ENCODE results near the gene PPP1R27.

The PPP1R27 gene

DNA sequence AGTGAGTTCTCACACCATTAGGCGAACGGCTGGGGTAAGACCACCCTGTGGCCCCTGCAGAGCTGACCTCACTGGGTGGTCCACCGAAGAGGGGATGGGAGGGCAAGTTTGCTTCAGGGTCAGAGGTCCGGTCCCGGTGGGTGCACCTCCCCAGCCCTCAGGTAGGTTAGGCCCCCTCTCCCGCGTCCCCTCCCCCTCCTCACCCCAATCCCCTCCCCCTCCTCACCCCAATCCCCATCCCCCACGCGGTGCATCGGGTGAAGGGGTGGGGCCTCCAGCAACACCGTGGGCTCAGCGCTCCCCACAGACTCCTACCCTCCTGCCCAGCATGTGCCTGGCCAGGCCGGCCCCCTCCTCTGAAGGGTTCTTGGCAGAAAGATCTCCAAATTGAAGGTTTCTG lies 15.1 kb downstream of the PPP1R27 start:
- DNase-seq: no peak

GRCh38 chr17:81817758-81818147 lies 17.1 kb downstream of the PPP1R27 start:
- DNase-seq: no peak

DNA sequence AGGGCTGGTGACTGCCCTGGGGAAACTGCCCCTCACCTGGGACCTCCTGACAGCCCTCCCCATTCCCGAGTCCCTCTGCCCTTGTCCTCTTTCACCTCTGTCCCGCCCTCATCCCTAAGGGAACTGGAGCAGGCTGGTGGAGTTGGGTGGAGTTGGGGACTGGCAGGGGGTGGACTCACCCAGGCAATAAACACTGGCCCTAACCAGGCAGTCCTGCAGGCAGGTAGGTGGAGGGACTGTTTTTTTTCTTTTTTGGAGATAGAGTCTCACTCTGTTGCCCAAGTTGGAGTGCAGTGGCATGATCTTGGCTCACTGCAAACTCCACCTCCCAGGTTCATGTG lies 19.2 kb downstream of the PPP1R27 start:
- no peak for DNase-seq

DNA sequence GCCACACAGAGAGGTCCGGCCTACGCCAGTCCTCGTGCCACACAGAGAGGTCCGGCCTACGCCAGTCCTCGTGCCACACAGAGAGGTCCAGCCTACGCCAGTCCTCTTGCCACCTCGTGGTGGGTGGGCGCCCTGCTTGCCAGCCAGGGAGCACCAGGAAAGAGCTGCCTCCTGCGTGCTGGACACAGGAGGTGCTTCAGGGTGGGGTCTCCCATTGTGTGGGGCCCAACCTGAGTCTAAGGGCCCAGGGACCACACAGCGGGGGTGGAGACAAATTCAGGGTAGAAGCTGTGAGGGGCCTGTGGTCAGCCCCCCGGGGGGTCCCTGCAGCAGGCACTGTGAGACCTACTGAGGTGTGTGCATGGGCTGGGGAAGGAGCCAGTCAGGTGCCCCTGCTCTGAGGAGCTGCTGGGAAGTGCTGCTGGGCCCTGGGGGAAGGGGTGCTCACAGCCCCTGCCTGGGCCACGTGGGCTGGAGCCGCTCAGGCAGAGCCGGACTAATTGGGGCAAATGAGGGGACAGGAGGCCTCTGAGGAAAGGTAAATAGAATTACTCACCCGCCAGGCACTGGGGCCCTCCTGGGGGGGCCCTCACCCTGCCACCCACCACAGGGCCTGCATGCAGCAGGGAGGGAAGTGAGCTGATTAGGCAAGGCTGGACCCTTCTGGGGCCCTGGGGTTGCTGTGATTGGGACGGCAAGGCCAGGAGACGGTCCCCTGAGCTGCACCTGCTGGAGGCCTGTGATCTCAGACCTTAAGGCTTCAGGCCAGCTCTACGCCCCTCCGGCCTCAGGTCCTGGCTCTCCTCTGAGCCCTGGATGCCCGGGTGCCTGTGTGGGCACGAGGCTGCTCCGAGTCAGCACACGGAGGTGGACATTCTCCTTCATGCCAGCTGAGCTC lies 19.9 kb downstream of the PPP1R27 start:
- no peak for DNase-seq

- no peak for DNase-seq
Measured at GRCh38 chr17:81813861-81814683, 20.8 kb downstream of the PPP1R27 start.

- no peak for DNase-seq
Measured at GRCh38 chr17:81813371-81813684, 21.5 kb downstream of the PPP1R27 start.

DNA sequence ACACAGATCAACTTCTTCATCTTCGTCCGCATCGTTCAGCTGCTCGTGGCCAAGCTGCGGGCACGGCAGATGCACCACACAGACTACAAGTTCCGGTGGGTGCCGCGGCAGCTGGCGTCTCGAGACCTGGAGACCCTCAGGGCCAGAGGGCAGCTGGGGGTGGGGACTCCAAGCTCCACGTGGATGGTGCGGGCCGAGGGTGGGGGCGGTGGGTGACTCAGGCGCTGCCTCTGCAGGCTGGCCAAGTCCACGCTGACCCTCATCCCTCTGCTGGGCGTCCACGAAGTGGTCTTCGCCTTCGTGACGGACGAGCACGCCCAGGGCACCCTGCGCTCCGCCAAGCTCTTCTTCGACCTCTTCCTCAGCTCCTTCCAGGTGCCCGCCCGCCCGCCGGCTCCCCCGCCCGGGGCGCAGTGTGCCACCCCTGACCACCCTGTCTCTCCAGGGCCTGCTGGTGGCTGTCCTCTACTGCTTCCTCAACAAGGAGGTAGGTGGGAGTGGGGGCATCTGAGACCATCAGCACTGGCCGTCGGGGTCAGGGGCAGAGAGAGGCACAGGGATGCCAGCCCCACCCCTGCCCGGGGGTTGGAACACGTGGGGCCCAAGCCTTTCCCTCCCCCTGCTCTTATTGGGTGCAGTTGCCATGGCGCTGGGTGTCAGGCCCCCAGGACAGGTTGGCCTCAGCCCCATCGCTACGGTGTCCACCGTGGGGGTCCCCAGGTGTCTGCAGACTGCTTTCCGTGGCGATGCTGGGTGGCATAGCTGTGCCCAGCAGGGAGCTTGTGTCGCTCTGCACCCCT lies 22.1 kb downstream of the PPP1R27 start:
- DNase-seq: no peak

DNA sequence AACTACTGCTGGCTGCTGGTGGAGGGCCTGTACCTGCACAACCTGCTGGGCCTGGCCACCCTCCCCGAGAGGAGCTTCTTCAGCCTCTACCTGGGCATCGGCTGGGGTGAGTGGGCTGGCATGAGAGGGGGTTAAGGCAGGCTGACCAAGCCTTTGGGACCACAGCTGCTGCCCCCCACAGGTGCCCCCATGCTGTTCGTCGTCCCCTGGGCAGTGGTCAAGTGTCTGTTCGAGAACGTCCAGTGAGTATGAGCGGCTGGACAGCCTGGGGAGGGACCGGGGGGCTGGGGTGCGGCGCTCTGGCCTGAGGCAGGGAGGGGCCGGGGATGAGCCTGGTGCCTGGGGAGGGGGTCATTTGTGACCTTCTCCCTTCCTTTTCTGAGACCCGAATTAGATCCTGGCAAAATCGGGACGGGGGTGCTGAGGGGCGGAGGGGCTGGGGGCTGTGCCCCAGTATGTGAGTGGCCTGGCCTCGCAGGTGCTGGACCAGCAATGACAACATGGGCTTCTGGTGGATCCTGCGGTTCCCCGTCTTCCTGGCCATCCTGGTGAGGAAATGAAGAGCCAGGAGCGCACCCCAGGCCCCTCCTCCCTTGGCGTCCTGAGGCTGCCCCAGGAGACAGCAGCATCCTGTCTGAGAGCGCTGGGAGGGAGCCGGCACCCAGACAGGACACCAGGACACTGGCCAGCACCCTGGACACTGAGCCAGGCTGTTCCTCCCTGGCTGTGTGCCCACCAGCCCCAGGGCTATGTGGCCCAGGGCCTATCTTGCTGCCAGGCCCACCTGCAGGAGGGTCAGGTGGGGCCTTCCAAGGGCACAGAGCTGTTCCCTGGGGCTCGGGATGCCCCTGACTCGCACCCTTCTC lies 22.9 kb downstream of the PPP1R27 start:
- DNase-seq: no peak

GRCh38 chr17:81810892-81811704 lies 23.8 kb downstream of the PPP1R27 start:
- no peak for DNase-seq

DNA sequence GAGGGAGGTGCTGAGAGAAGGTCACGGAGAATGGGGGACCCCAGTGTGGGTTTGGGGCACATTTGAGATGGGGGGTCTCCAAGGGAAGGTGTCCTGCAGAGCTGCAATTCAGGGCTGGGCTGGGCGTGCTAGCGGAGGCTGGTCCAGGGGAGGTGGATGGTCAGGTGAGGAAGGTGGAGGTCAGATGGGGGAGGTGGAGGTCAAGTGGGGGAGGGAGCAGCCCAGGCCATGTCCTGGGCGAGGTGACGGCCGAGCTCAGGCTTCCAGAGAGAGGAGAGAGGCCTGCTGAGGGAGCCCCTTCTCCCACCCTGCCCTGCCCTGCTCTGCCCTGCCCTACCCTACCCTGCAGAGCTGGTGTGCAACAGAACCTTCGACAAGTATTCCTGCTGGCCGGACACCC lies 24.4 kb downstream of the PPP1R27 start:
- no peak for DNase-seq

DNA sequence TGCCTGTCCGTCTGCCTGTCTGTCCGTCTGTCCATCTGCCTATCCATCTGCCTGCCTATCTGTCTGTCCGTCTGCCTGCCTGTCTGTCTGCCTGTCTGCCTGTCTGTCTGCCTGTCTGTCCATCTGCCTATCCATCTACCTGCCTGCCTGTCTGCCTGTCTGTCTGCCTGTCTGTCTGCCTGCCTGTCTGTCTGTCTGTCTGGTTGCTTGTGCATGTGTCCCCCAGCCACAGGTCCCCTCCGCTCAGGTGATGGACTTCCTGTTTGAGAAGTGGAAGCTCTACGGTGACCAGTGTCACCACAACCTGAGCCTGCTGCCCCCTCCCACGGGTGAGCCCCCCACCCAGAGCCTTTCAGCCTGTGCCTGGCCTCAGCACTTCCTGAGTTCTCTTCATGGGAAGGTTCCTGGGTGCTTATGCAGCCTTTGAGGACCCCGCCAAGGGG lies 25.3 kb downstream of the PPP1R27 start:
- DNase-seq: no peak

DNA sequence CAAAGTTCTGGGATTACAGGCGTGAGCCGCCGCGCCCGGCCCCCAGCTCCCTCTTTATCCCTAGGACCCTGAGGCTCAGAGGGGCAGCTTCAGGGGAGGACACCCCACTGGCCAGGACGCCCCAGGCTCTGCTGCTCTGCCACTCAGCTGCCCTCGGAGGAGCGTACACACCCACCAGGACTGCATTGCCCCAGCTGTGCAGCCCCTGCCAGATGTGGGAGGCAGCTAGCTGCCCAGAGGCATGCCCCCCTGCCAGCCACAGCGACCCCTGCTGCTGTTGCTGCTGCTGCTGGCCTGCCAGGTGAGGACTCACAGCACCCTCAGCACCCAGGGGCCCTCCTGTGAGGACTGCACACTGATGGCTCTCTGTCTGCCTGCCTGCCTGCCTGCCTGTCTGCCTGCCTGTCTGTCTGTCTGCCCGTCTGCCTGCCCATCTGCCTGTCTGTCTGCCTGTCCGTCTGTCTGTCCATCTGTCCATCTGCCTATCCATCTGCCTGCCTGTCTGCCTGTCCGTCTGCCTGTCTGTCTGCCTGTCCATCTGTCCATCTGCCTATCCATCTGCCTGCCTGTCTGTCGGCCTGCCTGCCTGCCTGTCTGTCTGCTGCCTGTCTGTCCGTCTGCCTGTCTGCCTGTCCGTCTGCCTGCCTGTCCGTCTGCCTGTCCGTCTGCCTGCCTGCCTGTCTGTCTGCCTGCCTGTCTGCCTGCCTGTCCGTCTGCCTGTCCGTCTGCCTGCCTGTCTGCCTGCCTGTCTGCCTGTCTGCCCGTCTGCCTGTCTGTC lies 25.9 kb downstream of the PPP1R27 start:
- no peak for DNase-seq

- DNase-seq: no peak
Measured at GRCh38 chr17:81807839-81808238, 27.0 kb downstream of the PPP1R27 start.

- no peak for DNase-seq
Measured at GRCh38 chr17:81807210-81807719, 27.6 kb downstream of the PPP1R27 start.

DNA sequence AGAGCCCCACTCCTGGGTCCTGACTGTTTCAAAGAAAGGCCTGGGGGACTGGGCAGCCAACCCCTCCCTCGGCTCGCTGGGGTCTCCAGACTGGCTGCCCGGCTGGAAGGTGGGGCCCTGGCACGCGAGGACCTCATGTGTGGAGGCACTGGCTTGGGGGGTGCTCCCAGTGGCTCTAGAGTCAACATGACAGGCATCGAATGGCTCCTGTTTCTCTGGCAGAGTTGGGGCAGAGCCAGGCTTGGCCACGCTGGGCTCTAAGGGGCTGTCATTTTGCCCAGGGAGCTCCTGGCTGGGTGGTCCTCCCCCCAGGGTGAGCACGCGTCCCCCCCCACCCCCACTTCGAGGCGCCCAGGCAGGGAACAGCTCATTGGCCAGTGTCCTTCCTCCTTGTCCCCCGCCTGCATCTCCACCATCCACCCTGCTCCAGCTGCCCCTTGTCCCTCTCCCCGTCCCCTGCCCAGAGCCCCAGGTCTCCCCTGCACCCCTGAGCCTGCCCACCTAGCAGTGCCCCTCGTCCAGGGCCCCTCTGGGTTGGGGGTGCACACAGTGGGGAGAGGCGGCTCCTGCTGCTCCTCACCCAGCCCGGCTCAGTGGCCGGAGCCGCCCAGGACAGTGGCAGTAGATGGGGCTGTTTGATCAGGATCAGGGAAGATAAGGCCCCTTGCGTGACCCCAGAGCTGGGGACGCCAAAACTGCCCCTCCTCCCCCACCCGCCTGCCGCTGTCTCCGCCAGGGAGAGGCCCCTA lies 28.2 kb downstream of the PPP1R27 start:
- DNase-seq: no peak

DNA sequence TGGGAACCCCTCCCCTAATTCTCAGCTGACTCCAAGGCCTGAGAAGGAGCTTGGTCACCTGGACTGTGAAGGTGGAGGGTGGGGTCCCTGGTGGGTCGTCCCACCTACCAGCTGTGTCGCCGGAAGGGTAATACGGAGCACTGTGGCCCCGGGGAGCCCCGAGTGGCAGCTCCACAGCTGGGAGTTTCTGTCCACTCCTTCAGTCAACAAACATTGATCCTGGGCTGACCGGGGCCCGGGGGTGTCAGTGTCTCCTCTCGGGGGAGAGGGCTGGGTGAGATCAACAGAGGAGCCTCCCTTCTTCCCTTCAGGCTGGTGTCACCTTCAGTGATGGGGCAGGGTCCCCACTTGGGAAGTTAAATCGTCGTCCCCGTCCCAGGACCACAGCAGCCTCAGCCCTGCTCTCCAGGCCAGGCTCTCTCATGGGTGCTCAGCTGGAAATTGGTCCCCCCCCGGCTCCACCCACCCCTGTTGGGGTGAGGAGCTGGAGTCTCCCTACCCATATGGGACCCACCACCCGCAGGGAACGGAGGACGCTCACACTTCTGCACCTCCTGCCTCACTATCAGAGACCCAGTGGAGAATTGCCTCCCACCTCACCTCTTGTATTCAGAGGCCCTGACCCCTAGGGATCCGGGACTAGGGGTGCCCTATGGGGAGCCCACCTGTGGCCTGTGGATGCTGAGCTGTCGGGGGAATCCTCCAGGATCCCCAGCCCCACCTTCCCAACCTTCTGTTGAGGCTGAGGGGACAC lies 29.0 kb downstream of the PPP1R27 start:
- DNase-seq: no peak

- no peak for DNase-seq
Measured at GRCh38 chr17:81804559-81805399, 30.1 kb downstream of the PPP1R27 start.

Measured in NCI-H1694 (cell line).